ENCODE data around the gene DNASE1L2. TPM values are rescaled to one million over a fixed set of nuclear protein-coding genes. Genes with fewer than 3 reads are reported as not detected.

DNASE1L2 gene
- total and polyA plus RNA-seq, 4 donors: 0.13 to 0.67 (median 0.28) TPM

DNA sequence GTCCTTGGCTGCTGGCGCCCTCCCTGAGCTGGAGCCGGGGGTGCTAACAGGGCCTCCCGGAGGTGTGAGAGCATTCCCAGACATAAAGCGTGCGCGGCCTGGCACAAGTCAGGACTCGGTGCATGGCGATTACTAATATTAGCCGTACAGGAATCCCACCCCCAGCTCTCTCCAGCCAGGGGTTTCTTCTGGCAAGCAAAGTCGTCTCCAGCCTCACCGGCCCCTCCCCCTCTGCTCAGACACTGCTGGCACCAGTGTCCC is 44.9 kb upstream of the DNASE1L2 start:
- Histone ChIP-seq H3K27me3 (ENCODE audit: control insufficient read depth in 4 of 4, insufficient read depth in 4 of 4, low read length in 3 of 4) (no peaks in the 10 kb centered on the region), H3K36me3 (ENCODE audit: control insufficient read depth in 4 of 4, insufficient read depth in 3 of 4, low read depth in 1 of 4, low read length in 3 of 4) (no peaks in the 10 kb centered on the region), H3K9ac (ENCODE audit: low read depth in 1 of 2, low read length in 2 of 2) (no peak overlapping the region), H3K4me1 (ENCODE audit: control insufficient read depth in 4 of 4, insufficient read depth in 4 of 4, low read length in 3 of 4) (peaks cover 2 to 11% (median 3%) of the 10 kb centered on the region in 4 donors), H3K9me3 (ENCODE audit: control insufficient read depth in 4 of 4, low read length in 3 of 4) (no peaks in the 10 kb centered on the region), H3K4me3 (ENCODE audit: low read depth in 1 of 3, low read length in 3 of 3) (no peak overlapping the region), H3K27ac (ENCODE audit: low read depth in 1 of 2, low read length in 2 of 2) (no peak overlapping the region)
- no peak for DNase-seq (ENCODE audit: low spot score)
- no peak for TF ChIP-seq FOXA1 (IDR thresholded peaks at IDR 0.05)
- no peak for TF ChIP-seq HNF4A (conservative IDR thresholded peaks at IDR 0.05)
- no peak for TF ChIP-seq JUND (IDR thresholded peaks at IDR 0.05)
- TF ChIP-seq RXRA (IDR thresholded peaks at IDR 0.05): no peak
- no peak for TF ChIP-seq FOXA2 (IDR thresholded peaks at IDR 0.05)
- TF ChIP-seq SP1 (IDR thresholded peaks at IDR 0.05): no peak
- no peak for TF ChIP-seq NR2F2 (IDR thresholded peaks at IDR 0.05)
- TF ChIP-seq GABPA (IDR thresholded peaks at IDR 0.05 in 1 of 2, conservative IDR thresholded peaks at IDR 0.05 in 1 of 2): no peak
- no peak for TF ChIP-seq YY1 (IDR thresholded peaks at IDR 0.05)
- TF ChIP-seq, protein P1, sequence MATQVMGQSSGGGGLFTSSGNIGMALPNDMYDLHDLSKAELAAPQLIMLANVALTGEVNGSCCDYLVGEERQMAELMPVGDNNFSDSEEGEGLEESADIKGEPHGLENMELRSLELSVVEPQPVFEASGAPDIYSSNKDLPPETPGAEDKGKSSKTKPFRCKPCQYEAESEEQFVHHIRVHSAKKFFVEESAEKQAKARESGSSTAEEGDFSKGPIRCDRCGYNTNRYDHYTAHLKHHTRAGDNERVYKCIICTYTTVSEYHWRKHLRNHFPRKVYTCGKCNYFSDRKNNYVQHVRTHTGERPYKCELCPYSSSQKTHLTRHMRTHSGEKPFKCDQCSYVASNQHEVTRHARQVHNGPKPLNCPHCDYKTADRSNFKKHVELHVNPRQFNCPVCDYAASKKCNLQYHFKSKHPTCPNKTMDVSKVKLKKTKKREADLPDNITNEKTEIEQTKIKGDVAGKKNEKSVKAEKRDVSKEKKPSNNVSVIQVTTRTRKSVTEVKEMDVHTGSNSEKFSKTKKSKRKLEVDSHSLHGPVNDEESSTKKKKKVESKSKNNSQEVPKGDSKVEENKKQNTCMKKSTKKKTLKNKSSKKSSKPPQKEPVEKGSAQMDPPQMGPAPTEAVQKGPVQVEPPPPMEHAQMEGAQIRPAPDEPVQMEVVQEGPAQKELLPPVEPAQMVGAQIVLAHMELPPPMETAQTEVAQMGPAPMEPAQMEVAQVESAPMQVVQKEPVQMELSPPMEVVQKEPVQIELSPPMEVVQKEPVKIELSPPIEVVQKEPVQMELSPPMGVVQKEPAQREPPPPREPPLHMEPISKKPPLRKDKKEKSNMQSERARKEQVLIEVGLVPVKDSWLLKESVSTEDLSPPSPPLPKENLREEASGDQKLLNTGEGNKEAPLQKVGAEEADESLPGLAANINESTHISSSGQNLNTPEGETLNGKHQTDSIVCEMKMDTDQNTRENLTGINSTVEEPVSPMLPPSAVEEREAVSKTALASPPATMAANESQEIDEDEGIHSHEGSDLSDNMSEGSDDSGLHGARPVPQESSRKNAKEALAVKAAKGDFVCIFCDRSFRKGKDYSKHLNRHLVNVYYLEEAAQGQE (IDR thresholded peaks at IDR 0.05): no peak
- TF ChIP-seq, protein P2, sequence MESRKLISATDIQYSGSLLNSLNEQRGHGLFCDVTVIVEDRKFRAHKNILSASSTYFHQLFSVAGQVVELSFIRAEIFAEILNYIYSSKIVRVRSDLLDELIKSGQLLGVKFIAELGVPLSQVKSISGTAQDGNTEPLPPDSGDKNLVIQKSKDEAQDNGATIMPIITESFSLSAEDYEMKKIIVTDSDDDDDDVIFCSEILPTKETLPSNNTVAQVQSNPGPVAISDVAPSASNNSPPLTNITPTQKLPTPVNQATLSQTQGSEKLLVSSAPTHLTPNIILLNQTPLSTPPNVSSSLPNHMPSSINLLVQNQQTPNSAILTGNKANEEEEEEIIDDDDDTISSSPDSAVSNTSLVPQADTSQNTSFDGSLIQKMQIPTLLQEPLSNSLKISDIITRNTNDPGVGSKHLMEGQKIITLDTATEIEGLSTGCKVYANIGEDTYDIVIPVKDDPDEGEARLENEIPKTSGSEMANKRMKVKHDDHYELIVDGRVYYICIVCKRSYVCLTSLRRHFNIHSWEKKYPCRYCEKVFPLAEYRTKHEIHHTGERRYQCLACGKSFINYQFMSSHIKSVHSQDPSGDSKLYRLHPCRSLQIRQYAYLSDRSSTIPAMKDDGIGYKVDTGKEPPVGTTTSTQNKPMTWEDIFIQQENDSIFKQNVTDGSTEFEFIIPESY (IDR thresholded peaks at IDR 0.05): no peak
- TF ChIP-seq, protein P3, sequence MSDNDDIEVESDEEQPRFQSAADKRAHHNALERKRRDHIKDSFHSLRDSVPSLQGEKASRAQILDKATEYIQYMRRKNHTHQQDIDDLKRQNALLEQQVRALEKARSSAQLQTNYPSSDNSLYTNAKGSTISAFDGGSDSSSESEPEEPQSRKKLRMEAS (IDR thresholded peaks at IDR 0.05): no peak
- 96% methylated on average over 11 of the region's 11 CpGs for WGBS

DNA sequence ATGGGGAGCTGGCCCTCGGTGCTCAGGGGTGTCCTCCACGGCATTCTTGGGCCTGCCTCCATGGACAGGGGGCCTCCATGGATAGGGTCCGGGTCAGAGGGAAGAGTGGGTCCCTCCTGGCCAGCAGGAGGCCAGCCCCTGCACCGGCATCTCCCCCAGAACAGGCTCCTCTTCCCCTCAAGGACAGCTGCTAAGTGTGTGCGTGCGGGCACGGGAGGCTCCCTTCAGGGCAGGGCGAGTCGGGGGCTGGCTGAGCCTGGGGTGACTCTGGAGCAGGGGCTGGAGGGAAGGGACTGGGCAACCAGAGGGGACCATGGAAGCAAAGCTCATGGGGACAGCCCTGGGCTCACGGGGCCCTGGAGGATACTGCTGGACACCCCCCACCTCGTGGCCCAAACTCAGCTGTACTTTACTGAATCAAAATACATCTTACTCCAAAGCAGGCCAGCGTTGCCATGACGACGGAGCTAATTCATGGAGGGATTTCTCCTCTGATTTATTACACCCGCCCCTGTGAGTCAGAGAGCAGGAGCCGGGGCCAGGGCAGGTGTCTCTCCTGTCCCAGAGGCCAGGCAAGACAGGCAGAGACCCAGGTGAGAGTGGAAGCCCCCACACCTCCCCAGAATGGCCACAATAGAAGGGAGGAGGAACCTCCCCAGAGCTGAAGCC is 41.9 kb upstream of the DNASE1L2 start:
- Histone ChIP-seq H3K27me3 (ENCODE audit: control insufficient read depth in 4 of 4, insufficient read depth in 4 of 4, low read length in 3 of 4) (peaks cover 0 to 2% (median 0%) of the 10 kb centered on the region in 4 donors), H3K4me3 (ENCODE audit: low read depth in 1 of 3, low read length in 3 of 3) (no peak overlapping the region), H3K4me1 (ENCODE audit: control insufficient read depth in 4 of 4, insufficient read depth in 4 of 4, low read length in 3 of 4) (peaks cover 2 to 11% (median 4%) of the 10 kb centered on the region in 4 donors), H3K9me3 (ENCODE audit: control insufficient read depth in 4 of 4, low read length in 3 of 4) (no peaks in the 10 kb centered on the region), H3K27ac (ENCODE audit: low read depth in 1 of 2, low read length in 2 of 2) (no peak overlapping the region), H3K36me3 (ENCODE audit: control insufficient read depth in 4 of 4, insufficient read depth in 3 of 4, low read depth in 1 of 4, low read length in 3 of 4) (no peaks in the 10 kb centered on the region), H3K9ac (ENCODE audit: low read depth in 1 of 2, low read length in 2 of 2) (no peak overlapping the region)
- no peak for TF ChIP-seq JUND (IDR thresholded peaks at IDR 0.05)
- no peak for TF ChIP-seq EGR1 (IDR thresholded peaks at IDR 0.05; ENCODE audit: low read depth in 2 of 2)
- TF ChIP-seq, protein P4, sequence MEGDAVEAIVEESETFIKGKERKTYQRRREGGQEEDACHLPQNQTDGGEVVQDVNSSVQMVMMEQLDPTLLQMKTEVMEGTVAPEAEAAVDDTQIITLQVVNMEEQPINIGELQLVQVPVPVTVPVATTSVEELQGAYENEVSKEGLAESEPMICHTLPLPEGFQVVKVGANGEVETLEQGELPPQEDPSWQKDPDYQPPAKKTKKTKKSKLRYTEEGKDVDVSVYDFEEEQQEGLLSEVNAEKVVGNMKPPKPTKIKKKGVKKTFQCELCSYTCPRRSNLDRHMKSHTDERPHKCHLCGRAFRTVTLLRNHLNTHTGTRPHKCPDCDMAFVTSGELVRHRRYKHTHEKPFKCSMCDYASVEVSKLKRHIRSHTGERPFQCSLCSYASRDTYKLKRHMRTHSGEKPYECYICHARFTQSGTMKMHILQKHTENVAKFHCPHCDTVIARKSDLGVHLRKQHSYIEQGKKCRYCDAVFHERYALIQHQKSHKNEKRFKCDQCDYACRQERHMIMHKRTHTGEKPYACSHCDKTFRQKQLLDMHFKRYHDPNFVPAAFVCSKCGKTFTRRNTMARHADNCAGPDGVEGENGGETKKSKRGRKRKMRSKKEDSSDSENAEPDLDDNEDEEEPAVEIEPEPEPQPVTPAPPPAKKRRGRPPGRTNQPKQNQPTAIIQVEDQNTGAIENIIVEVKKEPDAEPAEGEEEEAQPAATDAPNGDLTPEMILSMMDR (IDR thresholded peaks at IDR 0.05; ENCODE audit: low read depth, low read length, missing input control): no peak
- no peak for TF ChIP-seq TAF1 (conservative IDR thresholded peaks at IDR 0.05)
- TF ChIP-seq, protein P2 (IDR thresholded peaks at IDR 0.05): no peak
- TF ChIP-seq SP1 (IDR thresholded peaks at IDR 0.05): no peak
- no peak for TF ChIP-seq RXRA (IDR thresholded peaks at IDR 0.05)
- TF ChIP-seq FOXA1 (IDR thresholded peaks at IDR 0.05): no peak
- DNase-seq (ENCODE audit: low spot score): no peak
- 73% methylated on average over 16 of the region's 16 CpGs for WGBS

Data from liver (tissue), 9 donors.